GM19099 (cell line): ENCODE data around the gene IFT20.

Experiments used
- POLR2A ChIP-seq: IDR thresholded peaks from 3 replicates; pipeline ENCODE4 v1.6.1; 2011; ENCODE audit warnings: low read depth; ENCODE audit not compliant: insufficient read length; ENCODE audit errors: extremely low read depth

The IFT20 gene

GRCh38 chr17:28315846-28316705, 19.2 kb downstream of the IFT20 start:
- TF ChIP-seq POLR2A, result no peak

- no peak for TF ChIP-seq POLR2A
These were observed 21.4 kb downstream of the IFT20 start for GRCh38 chr17:28313841-28314240.

- no peak for TF ChIP-seq POLR2A
These were observed 28.3 kb downstream of the IFT20 start for GRCh38 chr17:28306954-28307401.

- no peak for TF ChIP-seq POLR2A
These were observed 36.8 kb downstream of the IFT20 start for GRCh38 chr17:28298449-28298848.

- no peak for TF ChIP-seq POLR2A
These were observed 39.3 kb downstream of the IFT20 start for GRCh38 chr17:28295677-28296578.

- TF ChIP-seq POLR2A, result no peak
These were observed 41.3 kb downstream of the IFT20 start for GRCh38 chr17:28293994-28294393.

GRCh38 chr17:28291780-28292330, 43.4 kb downstream of the IFT20 start:
- no peak for TF ChIP-seq POLR2A

- no peak for TF ChIP-seq POLR2A
These were observed 44.6 kb downstream of the IFT20 start for GRCh38 chr17:28290703-28291102.

- no peak for TF ChIP-seq POLR2A
These were observed 49.3 kb downstream of the IFT20 start for GRCh38 chr17:28285965-28286364.

GRCh38 chr17:28282596-28282995, 52.7 kb downstream of the IFT20 start:
- no peak for TF ChIP-seq POLR2A

- TF ChIP-seq POLR2A, result no peak
These were observed 54.4 kb downstream of the IFT20 start for GRCh38 chr17:28280826-28281225.

GRCh38 chr17:28279411-28279810, 55.9 kb downstream of the IFT20 start:
- no peak for TF ChIP-seq POLR2A
